ENCODE data around the gene PDE4D.

DNA sequence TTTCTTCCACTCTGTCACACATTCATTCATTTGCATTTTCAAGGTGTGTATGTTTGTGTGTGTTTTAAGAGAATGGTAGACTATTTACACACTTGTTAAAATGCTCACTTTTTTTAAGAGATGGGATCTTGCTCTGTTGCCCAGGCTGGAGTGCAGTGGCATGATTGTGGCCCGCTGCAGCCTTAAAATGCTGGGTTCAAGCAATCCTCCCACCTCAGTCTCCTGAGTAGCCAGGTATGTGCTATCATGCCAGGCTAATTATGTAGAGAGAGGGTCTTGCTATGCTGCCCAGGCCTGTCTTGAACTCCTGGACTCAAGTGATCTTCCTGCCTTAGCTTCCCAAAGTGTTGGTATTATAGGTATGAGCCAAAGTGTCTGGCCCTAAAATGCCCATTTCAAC, 173.5 kb downstream of the PDE4D start:
- TF ChIP-seq, protein P1, sequence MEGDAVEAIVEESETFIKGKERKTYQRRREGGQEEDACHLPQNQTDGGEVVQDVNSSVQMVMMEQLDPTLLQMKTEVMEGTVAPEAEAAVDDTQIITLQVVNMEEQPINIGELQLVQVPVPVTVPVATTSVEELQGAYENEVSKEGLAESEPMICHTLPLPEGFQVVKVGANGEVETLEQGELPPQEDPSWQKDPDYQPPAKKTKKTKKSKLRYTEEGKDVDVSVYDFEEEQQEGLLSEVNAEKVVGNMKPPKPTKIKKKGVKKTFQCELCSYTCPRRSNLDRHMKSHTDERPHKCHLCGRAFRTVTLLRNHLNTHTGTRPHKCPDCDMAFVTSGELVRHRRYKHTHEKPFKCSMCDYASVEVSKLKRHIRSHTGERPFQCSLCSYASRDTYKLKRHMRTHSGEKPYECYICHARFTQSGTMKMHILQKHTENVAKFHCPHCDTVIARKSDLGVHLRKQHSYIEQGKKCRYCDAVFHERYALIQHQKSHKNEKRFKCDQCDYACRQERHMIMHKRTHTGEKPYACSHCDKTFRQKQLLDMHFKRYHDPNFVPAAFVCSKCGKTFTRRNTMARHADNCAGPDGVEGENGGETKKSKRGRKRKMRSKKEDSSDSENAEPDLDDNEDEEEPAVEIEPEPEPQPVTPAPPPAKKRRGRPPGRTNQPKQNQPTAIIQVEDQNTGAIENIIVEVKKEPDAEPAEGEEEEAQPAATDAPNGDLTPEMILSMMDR (IDR thresholded peaks at IDR 0.05 in 2 of 3, conservative IDR thresholded peaks at IDR 0.05 in 1 of 3; ENCODE audit: control insufficient read depth in 2 of 3, extremely low read depth in 1 of 3, insufficient read depth in 1 of 3, low read depth in 3 of 3, low read length in 3 of 3): no peak
- TF ChIP-seq EP300 (IDR thresholded peaks at IDR 0.05; ENCODE audit: borderline replicate concordance in 1 of 2, control insufficient read depth in 1 of 2, low read depth in 2 of 2, low read length in 2 of 2) (no peak), SUZ12 (IDR thresholded peaks at IDR 0.05; ENCODE audit: unreplicated experiment) (no peak), EZH2 (IDR thresholded peaks at IDR 0.05; ENCODE audit: borderline replicate concordance, control insufficient read depth, low read depth, low read length) (no peak), POLR2AphosphoS2 (IDR thresholded peaks at IDR 0.05; ENCODE audit: low read depth, low read length) (no peak), PAX8 (IDR thresholded peaks at IDR 0.05) (no peak)
- TF ChIP-seq, protein P2, sequence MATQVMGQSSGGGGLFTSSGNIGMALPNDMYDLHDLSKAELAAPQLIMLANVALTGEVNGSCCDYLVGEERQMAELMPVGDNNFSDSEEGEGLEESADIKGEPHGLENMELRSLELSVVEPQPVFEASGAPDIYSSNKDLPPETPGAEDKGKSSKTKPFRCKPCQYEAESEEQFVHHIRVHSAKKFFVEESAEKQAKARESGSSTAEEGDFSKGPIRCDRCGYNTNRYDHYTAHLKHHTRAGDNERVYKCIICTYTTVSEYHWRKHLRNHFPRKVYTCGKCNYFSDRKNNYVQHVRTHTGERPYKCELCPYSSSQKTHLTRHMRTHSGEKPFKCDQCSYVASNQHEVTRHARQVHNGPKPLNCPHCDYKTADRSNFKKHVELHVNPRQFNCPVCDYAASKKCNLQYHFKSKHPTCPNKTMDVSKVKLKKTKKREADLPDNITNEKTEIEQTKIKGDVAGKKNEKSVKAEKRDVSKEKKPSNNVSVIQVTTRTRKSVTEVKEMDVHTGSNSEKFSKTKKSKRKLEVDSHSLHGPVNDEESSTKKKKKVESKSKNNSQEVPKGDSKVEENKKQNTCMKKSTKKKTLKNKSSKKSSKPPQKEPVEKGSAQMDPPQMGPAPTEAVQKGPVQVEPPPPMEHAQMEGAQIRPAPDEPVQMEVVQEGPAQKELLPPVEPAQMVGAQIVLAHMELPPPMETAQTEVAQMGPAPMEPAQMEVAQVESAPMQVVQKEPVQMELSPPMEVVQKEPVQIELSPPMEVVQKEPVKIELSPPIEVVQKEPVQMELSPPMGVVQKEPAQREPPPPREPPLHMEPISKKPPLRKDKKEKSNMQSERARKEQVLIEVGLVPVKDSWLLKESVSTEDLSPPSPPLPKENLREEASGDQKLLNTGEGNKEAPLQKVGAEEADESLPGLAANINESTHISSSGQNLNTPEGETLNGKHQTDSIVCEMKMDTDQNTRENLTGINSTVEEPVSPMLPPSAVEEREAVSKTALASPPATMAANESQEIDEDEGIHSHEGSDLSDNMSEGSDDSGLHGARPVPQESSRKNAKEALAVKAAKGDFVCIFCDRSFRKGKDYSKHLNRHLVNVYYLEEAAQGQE (IDR thresholded peaks at IDR 0.05; ENCODE audit: low read depth, low read length): no peak

Measured in GM12878 (cell line).